HG03575 (cell line): Measurements from ENCODE around the gene EPHB3.

Experiments used
- ATAC-seq: cut with Tn5 transposase; IDR thresholded peaks from one replicate; pipeline ENCODE4 v1.9.1; 2021; ENCODE audit not compliant: unreplicated experiment, insufficient number of reproducible peaks, low FRiP score; ENCODE audit errors: extremely low read depth

The EPHB3 gene

DNA sequence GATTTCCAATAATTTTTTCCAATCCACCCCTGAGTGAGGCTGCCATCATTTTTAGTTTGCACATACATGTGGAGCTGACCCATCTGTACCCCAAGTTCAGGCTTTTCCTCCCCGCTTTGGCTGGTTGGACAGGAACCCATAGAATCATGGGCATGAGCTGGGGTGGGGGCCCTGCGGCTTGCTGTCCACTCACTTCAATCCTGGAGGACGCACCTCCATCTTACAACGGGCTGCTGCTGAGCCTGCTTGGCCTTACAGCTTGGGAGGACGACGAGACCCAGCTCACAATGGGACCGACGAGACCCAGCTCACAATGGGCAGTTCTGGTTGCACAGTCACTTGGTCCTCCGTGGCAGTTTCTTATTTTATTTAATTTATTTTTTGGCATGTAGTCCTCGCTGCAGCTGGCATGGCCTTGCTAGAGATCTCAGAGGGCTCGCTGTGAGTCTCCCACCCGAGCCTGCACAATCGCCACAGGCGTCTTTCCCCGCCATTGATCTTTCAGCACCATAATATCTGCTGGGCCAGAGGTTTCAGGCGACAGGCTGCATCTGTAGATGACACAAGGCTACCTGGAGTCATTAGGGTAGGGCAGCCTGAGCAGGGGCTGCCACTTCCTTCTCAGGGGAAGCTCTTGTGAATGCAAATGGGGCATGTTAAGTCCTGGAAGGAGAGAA lies 19.6 kb upstream of the EPHB3 start:
- no peak for ATAC-seq

DNA sequence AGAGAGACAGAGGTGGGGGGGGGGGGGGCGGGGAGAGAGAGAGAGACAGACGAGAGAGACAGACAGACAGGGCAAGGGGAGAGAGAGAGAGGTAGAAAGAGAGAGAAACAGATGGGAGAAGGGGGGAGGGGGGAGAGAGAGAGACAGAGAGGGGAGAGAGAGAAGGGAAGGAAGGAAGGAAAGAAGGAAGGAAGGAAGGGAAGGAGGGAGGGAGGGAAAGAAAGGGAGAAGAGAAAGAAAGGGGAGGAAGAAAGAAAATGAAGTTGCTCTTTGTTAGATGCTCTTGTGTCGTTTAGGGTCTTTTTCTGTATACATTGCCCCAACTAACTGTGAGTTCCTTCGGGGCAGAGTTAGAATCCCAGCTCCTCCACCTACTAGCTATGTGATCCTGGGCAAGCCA lies 19.0 kb upstream of the EPHB3 start:
- ATAC-seq, result no peak

DNA sequence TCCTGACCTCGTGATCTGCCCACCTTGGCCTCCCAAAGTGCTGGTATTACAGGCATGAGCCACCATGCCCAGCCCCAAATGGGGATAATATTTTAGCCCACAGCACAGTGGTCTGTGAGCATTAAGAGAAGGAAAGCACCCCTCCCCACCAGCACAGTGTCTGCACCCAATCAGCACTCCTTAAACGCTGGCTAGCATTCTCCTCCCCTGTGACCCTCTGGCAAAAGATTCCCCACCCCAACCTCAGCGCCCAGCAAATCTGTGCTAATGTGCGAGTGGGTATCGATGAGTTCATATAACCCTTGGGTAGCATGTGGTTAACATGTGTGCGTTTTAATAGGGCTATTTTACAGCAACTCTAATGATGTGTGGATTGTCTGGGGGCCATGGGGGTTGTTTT lies 18.3 kb upstream of the EPHB3 start:
- no peak for ATAC-seq

DNA sequence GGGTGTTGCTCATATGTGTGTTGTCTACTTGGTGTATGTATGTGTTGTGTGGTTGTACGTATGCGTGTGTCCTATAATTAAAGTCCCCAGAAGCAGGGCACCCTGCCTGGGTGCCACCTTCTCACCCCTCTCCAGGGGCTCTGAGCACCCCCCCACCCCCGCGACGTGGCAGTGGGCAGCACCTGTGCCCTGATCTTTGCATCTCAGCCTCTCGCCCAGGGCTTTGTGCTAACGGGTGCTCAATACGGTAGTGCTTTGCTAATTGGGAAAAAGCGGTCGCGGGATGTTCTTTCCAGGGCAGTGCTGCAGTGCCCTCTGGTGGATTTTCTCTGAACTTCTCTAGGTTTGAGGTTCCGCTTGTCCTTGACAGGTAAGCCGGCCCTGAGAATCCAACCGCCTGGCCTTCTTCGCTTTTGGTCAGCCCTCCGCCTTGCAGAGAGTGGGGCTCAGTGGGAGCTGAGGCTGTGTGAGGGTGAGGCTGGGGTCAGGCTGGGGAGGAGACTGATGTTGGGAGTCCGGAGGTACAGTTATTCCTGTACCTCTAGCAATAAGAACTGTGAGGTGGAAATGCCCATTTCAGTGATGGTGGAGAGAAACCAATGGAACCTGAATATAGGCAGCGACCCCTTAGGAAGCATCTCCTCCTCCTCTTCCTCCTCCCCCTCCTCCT lies 17.6 kb upstream of the EPHB3 start:
- ATAC-seq, result no peak

DNA sequence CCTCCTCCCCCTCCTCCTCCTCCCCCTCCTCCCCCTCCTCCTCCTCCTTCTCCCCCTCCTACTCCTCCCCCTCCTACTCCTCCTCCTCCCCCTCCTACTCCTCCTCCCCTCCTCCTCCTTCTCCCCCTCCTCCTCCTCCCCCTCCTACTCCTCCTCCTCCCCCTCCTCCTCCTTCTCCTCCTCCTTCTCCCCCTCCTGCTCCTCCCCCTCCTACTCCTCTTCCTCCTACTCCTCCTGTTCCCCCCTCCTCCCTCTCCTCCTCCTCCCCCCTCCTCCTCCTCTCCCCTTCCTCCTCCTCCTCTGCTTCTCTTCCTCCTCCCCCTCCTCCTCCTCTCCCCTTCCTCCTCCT lies 17.1 kb upstream of the EPHB3 start:
- ATAC-seq, result no peak

DNA sequence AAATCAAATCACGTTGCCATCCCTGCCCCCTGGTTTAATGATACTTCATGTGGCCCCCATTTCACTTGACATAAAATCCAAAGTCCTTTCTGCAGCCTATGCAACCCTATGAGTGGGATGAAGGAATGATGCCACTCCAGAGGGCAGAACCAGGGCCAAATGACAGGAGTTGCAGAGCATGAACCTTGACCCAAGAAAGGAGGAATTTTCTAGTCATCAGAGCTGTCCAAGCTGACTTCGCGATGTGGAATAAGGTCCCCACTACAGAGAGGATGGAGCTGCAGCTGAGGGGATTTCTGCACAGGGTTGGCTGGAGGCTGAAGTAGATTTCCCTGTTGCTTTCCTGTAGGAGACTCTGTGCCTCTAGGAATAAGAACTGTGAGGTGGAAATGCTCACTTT lies 15.8 kb upstream of the EPHB3 start:
- ATAC-seq, result no peak

DNA sequence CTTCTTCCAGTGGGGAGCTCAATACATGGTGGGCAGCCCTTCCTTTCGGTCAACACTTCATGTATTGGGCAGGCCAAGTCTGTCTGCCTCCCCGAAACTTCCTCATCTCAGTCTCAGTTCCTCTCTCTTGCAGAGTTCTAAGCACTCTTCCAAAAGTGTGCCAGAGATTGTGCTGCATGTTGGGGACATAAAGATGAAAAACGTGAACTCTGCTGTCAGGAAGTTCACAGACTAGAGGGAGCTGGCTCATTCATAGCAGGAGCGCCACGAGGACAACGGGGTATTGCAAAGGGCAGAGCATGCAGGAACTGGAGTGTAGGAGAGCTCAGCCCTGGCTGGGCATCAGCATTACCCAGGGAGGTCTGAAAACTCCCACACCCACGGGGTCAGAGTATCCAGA lies 15.3 kb upstream of the EPHB3 start:
- ATAC-seq, result no peak

DNA sequence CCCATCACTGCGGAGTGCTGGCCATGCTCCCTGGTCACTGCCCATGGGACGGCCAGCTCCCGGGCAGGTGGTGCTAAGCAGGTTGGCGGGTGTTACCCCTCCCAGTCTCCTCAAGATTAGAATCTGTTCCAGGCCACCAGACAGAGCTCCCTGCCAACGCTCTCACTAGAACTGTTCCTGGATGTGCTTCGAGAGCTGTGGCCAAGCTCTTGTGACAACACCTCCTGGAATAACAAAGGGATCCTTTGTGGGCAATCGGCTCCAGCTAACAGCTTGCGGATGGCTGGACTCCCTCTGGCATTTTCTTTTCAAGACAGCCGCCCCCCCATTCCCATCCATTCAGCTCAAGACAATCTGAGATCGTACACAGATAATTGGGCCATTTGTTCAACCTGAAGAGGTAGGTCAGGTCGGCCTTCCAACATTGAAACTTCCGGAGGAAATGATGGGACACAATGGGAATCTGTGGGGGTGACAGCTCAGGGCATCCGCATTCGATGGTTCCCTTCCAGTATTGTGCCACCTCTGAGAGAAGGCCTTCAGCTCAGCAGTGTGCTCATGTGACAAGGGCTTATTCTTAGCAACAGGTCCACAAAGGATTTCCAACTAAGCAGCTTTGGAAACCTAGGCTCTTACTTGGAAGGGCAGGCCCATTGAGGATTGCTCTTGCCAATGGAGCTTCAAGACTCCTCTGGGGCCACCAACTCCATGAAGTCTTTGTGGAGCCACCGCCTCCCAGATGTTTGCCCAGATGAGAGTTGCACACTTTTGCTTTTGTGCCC lies 11.6 kb upstream of the EPHB3 start:
- no peak for ATAC-seq

DNA sequence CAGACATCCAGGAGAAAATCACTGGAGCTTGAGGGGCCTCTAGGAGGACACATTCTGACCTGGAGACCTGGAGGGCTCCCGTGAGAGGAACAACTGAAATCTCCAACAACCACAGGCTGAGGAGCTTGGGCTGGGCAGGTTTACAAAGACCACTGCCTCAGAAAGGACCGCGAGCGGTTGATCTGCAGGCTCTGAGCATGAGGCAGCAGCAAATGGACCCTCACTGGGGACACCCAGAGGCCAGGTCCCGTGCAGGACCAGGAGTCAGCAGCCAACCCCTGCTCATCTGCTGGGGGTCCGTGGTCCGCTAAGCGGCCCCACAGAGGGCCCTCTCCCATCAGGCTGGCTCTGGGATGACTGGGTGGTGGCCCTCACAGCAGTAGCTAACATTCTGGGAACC lies 10.5 kb upstream of the EPHB3 start:
- ATAC-seq, result no peak

DNA sequence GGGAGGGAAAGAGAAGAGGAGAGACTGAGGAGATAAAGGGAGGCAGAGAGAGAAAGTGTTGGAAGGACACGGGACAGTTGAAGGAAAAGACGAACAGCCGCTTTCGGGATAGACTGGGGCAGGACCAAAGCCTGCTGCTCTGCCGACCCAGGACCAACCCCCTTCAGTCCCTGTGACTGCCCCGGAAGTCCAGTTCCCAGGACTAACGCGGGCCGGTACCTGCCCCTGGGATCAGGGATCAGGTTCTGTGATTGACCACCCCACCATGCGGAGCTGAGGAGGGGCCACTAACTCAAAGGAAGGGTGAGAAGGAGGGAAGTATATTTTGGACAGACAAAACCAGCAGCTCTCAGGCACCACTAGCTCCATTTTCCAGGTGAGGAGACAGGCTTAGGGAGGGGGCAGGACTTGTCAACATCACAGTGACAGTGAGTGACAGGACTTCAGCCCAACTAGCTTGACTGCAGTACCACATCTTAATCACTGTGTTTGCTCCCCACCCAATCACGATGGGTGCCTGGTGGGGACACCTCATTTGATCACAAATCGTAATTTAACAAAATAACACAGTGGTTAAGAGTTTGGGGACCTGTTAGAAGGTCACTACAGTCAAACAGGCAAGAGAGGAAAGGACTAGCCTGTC lies 9.8 kb upstream of the EPHB3 start:
- no peak for ATAC-seq

DNA sequence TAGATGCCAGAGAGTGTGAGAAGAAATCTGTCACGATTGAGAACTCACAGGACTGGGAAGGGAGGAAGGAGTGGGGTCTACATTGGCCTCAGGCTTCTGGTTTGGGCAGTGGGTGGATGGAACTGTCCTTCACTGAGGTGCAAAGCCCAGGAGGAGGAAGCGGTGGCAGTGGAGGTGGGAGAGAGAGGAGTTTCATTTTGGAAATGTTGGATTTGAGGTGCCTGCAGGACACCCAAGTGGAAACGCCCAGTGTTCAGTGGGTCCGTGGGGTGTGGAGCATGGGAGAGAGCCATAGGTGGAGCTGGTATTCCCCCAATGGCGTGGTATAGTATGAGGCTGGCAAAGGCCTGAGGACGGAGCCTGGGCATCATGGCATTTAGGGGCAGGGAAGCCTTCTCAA lies 9.3 kb upstream of the EPHB3 start:
- no peak for ATAC-seq

DNA sequence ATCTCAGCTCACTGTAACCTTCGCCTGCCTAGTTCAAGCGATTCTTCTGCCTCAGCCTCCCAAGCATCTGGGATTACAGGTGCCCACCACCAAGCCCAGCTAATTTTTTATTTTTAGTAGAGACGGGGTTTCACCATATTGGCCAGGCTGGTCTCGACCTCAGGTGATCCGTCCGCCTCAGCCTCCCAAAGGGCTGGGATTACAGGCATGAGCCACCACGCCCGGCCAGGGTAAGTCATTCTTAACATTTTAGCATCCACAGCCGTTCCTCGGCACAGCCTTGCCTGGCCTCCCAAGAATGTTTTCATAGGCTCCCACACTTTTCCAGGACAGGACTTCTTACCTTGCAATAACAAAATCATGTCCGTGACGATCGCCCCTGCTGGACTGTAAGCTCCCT lies 8.7 kb upstream of the EPHB3 start:
- no peak for ATAC-seq

DNA sequence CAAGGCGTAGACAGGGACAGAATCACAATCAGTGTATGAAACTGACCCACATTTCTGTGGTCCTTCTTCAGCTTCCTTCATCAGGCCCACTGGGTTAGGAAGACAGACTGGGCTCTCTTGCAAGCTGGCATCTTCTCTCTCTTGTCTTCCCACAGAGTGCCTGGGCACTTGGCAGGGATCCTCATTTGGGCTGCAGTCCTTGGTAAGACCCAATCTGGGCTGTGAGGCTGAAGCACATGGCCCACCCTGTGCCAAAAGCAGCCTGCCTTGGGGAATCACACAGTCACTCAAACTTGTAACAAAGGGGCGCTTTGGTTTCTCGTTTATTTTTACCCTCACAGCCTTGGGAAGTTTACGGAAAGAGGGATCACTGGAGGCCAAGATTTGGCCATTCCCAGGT lies 8.2 kb upstream of the EPHB3 start:
- ATAC-seq, result no peak

DNA sequence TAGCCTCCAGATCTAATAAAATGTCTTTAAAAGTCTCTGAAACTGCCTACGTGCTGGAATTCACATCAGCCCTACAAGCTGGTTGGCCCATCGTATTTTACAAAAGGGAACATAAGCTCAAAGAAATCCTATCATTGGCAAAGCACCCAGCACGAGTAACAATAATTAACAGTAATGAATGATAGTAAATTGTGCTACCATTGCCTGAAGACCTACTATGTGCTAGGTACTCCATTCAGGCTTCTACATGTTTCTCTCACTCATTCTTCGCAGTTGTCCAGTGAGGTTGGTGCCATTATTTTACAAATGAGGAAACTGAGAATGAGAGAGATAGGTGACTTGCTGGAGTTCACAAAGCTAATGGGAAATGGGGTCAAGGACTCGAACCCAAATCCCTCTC lies 7.1 kb upstream of the EPHB3 start:
- no peak for ATAC-seq

DNA sequence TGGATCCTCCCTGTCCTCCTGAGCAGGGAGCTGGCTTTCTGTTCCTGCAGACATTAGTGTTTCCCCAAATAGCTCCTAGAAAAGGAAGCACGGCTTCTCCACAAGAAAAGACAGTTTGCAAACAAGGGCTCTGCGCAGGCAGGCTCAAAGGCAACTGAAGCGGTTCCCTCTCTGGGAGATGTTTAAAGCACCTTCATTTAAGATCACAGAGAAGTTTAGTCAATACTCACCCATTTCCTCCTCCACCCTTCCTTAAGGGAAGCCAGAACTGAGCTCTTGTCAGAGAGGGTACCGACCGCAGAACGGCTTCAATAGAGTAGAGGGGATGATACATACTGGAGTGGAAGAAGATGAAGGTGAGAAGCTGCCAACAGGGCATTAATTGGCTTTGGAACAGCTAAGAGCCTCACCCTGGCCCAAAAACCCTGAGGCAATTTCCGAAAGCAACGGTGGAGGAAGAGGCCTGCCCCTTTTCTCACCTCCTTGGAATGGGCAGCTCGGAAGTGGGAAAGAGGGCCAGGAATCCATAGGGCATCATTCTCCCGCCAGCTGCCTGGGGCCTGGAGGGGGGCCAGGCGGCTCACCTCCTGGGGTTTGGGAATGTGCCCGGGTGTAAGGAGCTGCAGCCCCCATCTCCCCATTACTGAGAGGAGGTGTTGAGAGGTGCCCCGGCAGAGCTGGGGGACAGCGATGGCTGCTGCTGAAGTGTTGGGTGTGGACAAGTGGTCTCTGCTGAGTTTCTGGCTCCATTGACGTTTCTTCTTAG lies 4.8 kb upstream of the EPHB3 start:
- no peak for ATAC-seq

DNA sequence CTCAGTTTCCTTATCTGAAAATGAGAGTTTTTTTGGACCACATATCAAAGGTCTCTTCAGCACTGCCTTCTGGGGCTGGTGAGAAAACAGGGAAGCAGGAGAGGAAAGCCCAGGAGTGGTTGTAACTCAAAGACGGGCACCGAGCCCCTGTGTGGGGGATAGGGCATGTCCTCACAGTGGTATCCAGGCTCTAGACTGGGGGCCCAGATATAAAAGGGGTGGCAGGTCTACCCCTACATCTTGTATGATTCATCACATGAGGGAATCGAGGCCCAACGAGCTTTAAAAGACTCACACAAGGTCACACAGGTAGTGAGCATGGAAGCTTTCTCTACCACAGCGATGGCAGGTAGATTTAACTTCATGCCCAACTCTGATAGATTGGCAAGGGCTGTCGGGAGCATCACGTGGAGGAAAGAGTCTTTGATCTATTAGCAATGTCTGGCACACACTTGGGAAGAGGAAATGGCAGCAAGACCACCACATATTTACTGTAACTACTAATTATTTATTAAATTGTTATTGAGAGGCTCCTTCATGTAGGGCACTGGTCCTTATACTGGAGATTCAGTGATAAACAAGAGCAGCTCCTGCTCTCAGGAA lies 4.1 kb upstream of the EPHB3 start:
- no peak for ATAC-seq

DNA sequence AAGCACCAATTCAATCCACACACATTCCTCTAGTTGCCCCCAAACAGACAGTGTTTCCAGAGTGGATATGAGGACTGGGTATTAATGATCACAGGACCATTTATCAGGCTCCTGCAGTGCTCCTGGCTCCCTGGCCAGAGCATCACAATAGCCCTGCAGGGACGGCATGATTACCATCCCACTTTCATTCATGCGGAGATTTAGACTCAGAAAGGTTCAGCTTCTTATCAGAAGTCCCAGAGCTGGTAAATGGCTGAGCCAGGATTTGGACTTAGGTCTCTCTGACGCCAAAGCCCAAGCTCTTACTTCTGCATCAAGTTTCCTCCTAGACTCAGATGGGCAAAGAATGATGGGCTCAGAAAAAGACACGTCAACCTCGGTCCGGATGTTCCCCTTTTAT lies 2.9 kb upstream of the EPHB3 start:
- no peak for ATAC-seq

DNA sequence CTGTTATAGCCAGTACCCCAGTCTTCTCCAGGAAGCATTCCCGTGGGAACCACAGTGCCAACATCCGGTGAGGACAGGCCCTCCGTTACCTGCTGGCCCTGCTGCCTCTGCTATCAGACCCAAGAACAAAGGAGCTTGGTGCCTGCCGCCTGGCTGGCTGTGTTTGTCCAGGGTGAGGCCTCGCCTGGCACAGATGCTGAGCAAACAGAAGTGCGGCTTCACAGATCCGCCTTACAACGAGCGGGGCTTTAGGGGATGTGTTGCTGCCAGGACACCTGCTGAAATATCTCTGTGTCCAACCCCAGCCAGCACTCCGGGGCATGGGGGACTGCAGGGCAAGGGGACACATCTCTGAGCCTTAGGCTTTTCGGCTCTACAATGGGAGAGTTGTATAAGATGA lies 2.2 kb upstream of the EPHB3 start:
- no peak for ATAC-seq

DNA sequence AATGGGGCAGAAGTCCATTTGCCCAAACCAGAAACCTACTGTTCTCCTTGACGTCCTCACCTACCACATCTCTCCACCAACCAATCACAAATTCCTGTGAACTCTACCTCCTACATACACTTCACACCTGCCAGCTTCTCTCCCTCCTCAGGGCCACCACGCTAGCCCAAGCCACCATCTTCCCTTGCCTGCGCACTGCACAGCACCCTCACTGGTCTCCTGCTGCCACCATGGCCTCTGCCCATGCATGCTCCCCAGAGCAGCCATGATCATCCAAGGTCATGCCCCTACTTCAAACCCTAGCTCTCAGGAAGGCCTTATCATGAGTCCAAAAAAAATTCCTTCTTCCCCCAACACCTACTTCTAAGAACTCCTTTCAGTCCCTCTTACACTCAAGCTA lies 1.1 kb upstream of the EPHB3 start:
- ATAC-seq, result no peak
